GM19455 (cell line): ENCODE measurements around the gene PTCRA.
"Not testable (repeated sequence)": the region's sequence is repeated elsewhere in the genome, so short reads cannot be mapped to it uniquely, and the experiment has no call there.

ENCODE experiments used
- ATAC-seq: cut with Tn5 transposase; IDR thresholded peaks from one replicate; pipeline ENCODE4 v1.9.1; 2021; ENCODE audit not compliant: unreplicated experiment

Gene PTCRA

GRCh38 chr6:42939810-42940167 lies 23.9 kb downstream of the PTCRA start:
- ATAC-seq = no peak

DNA sequence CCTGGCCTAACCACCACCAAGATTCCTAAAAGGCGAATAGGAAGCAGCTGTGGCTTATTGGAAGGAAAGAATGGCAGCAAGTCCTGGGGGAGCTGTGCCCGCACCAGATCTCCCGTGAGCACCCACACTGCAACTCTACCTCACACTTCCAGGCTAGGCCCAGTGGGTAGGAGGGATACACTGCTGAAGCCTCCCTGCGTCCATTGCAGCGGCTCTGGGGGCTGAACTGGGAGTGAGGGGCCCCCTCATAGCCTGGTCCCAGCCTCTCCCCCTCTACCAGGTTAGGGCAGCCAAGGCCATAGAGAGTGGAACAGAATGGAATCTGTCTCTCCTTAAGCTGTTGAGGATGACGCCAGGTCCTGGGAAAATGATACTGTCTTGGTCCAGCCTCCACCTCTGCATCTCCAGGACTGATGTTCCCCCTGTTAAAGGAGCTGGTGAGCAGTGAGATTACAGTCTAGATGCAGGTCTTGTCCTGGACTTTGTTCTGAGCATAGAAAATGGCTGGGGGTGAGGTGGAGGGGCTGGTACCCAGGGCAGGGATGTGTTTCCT lies 24.7 kb downstream of the PTCRA start:
- ATAC-seq = no peak

- not testable (repeated sequence) for ATAC-seq
These were observed 25.5 kb downstream of the PTCRA start for GRCh38 chr6:42941356-42941755.

DNA sequence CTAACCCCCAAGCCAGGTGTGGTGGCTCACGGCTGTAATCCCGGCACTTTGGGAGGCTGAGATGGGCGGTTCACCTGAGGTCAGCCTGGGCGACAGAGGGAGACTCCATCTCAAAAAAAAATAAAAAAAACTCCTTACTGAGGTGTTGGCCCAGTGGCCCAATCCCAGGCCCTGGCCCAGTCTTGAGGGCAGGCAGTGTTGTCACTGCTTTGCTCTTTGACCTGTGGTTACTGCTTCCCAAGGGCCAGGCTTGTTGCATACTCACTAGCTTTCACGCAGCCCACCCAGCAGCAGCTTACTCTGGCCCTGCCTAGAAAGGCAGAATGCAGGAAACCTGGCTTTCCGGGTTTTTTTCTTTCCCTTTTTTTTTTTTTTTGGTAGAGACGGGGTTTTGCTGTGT lies 26.6 kb downstream of the PTCRA start:
- ATAC-seq = no peak

DNA sequence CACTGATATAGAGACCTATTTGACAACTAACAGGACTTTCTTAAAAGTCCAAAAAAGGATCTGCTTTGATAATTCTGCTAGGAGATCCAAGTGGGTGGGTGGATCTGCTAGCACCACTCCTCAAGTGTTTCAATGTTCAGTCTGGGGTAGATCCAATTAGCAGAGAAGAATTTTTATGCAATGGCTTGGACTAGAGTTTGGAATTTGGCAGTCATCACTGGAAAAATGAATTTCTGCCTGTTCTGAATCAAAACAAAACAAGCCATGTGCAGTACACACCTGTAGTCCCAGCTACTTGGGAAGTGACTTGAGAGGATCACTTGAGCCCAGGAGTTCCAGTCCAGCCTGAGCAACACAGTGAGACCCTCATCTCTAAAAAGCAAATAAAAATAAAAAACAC lies 32.1 kb downstream of the PTCRA start:
- no peak for ATAC-seq

DNA sequence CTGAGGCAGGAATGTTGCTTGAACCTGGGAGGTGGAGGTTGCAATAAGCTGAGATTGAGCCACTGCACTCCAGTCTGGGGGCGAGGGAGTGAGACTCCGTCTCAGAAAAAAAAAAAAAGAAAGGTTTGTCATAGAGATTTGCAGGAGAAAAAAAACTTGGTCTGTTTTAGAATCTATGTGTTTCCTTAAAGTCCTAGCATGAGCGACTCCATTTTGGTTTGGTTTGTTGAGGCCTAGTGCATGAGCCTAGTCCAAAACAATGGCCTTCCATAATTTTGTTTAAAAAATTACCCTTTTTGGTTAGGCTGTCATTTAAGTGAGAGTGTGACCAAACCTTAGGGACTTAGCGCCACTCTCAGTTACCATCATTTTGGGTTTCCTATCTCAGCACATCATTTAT lies 36.5 kb downstream of the PTCRA start:
- ATAC-seq = no peak

GRCh38 chr6:42954405-42954804 lies 38.6 kb downstream of the PTCRA start:
- ATAC-seq = not testable (repeated sequence)

- ATAC-seq = no peak
These were observed 42.3 kb downstream of the PTCRA start for GRCh38 chr6:42958125-42958524.

DNA sequence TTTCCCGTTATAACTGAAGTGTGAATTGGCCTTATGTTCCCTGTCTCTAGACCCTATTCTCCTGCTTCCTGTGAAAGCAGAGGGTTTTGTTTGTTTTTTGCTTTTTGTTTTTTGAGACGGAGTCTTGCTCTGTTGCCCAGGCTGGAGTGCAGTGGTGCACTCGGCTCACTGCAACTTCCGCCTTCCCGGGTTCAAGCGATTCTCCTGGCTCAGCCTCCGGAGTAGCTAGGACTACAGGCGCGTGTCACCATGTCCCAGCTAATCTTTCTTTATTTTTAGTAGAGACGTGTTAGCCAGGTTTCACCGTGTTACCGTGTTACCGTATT lies 44.0 kb downstream of the PTCRA start:
- no peak for ATAC-seq

DNA sequence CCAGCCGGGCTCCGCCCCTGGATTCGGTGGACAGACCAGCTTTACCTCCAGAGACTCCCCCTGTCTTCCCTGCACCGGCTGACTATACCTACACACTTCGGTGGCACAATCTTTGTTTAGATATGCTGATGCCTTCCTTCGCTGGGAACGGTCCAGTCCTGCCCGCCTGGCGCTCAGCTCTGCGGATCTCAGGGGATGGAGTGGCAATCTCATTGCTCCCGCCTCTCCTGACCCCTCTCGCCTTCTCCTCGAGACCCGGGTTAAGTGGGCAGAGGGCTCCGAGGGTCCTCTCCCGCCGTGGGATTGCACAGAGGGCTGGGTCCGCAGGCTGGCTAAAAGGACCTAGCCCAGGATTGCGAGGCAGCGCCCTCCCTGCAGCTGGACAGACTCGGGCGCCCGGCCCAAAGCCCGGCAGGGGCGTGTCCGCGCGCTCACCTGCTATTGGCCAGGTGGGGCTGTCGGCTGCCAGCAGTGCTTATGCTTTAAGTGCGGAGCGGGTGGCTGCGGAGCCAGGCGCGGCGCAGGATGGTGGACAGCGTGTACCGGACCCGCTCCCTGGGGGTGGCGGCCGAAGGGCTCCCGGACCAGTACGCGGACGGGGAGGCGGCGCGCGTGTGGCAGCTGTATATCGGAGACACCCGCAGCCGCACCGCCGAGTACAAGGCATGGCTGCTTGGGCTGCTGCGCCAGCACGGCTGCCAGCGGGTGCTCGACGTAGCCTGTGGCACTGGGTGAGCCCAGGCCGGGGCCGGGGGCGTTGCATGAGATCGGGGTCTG lies 44.6 kb downstream of the PTCRA start, which contains the start of gene GNMT:
GNMT (plus strand) TSS at position 512 of the 777 bp plus-strand sequence; CDS start at position 526, 14 bp downstream.
- ATAC-seq = no peak

DNA sequence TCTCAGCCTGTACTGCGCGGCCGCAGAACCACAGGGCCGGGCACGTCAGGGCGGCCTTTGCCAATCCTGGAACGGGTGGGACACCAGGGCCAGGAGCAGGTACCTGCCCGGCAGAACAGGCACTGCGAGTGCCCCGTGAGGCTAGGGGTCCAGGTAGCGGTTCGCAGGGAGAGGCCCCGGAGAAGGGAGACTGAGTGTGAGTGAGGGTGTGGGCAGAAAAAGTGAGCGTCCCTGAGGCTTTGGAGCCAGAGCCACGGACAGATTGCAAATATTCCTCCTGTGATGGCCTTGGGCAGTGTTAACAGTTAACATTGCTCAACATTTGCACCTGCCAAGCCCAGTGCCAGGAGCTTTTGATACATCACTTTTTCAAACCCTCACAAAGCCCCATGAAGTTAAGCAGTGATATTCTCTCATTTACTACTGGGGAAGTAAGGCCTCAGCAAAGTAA lies 45.2 kb downstream of the PTCRA start:
- no peak for ATAC-seq

DNA sequence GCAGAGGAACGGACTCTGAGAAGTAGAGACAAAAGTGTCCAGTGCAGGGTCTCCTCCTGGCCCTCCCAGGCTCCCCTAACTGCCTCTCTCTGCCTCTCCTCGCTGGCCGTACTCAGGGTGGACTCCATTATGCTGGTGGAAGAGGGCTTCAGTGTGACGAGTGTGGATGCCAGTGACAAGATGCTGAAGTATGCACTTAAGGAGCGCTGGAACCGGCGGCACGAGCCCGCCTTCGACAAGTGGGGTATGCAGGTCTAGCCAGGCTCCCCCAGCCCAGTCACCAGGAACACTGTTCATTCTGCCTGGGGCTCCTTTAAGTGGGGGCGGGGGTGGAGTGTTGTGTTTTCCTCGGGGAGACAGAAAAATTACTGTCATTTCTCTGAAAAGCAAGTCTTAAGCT lies 46.2 kb downstream of the PTCRA start:
- ATAC-seq = no peak

DNA sequence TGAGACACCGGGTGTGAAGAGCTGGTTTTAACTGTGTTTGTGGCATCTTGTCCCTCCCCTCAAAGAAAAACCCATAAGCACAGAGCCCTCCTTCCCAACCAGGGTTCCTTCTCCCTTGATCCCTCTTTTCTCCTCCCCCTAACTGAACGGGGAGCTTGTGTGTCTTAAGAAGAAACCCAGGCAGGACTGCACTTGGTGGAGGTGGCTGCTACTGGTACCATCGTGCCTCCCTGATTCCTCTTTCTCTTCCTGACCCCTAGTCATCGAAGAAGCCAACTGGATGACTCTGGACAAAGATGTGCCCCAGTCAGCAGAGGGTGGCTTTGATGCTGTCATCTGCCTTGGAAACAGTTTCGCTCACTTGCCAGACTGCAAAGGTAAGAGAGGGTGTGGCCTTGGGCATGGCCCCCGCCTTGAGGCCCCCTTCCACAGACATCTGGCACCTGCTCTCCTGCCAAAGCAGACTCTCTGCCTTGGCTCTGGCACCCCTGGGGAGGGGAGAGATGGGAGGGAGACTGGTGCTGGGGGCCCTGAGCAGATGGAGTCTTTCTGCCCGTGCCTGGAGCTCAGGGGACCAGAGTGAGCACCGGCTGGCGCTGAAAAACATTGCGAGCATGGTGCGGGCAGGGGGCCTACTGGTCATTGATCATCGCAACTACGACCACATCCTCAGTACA lies 46.8 kb downstream of the PTCRA start:
- ATAC-seq = no peak

DNA sequence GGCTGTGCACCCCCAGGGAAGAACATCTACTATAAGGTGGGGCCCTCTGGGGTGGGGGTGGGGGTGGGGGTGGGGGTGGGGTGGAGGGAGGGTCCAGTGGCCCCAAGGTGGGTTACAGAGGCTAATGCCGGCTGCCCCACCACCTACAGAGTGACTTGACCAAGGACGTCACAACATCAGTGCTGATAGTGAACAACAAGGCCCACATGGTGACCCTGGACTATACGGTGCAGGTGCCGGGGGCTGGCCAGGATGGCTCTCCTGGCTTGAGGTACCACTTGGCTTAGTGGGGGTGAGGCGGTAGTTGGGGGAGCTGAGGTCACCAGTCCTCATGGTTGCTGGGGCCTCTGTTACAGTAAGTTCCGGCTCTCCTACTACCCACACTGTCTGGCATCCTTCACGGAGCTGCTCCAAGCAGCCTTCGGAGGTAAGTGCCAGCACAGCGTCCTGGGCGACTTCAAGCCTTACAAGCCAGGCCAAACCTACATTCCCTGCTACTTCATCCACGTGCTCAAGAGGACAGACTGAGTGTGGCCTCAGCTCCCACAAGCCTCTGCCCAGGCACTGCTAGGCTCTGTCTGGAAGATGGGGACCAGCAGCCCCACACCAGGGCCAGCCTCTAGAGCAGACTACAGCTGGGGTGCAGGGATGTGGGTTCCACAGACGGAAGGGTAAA lies 47.5 kb downstream of the PTCRA start:
- ATAC-seq = no peak

- no peak for ATAC-seq
These were observed 48.2 kb downstream of the PTCRA start for GRCh38 chr6:42963855-42964605.

- ATAC-seq = no peak
These were observed 50.7 kb downstream of the PTCRA start for GRCh38 chr6:42966571-42966970.

DNA sequence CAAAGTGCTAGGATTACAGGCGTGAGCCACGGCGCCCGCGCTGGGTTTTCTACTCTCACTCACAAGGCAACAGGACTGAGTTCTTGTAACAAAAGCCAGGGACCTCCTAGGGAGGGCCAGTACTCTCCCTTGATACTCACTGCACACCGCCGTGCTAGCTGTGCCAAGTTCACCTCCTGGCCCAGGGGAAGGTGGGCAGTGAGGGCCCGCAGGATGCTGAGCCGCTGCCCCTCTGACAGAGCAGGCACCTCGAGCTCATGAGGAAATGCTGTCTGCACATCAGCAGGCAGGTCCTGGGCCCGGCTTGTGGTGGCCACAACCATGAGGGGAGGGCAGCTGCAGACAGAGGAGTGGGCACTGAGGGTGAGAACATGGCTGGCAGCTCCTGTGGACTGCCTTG lies 51.4 kb downstream of the PTCRA start:
- no peak for ATAC-seq

- no peak for ATAC-seq
These were observed 52.4 kb downstream of the PTCRA start for GRCh38 chr6:42968126-42968701.

DNA sequence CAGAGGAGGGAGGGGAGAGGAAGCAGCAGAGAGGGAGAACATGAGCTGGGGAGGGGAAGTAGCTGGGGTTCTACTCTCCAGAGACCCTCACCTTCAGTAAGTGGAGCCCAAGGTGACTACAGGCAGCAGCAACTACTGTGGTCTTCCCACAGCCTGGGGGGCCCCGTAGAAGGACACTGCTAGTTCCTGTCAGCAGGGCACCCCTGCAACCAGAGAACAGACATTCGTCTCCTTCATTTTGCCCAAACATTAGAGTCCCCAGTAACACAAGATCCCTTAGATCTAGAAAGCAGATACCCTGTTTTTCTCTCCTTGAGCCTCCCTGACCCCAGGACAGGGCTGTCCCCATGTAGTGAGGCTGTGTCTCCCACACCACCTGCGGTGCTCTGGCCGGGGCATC lies 52.9 kb downstream of the PTCRA start:
- no peak for ATAC-seq

- ATAC-seq = no peak
These were observed 53.6 kb downstream of the PTCRA start for GRCh38 chr6:42969431-42969830.

- ATAC-seq = no peak
These were observed 54.1 kb downstream of the PTCRA start for GRCh38 chr6:42969934-42970333.
